ENCODE results near the gene SCAMP1. TPM values are rescaled to one million over a fixed set of nuclear protein-coding genes. Genes with fewer than 3 reads are reported as not detected.

SCAMP1 gene
- polyA plus RNA-seq, 1 of the 3 experiments (the other 2 are of a cell fraction) = 11.5 TPM

- no peak overlapping the region for H3K27ac ChIP-seq (ENCODE audit: low read depth in 2 of 2, low read length in 1 of 2)
- H3F3A ChIP-seq (replicated peaks; ENCODE audit: insufficient read depth) = no peaks in the 10 kb centered on the region
- TF ChIP-seq NFIC (IDR thresholded peaks at IDR 0.05; ENCODE audit: borderline replicate concordance) (no peak), GATA2 (CRISPR knock-in tag; IDR thresholded peaks at IDR 0.05) (no peak), FOSL2 (IDR thresholded peaks at IDR 0.05; ENCODE audit: borderline replicate concordance, low read depth) (no peak), USF2 (IDR thresholded peaks at IDR 0.05; ENCODE audit: borderline replicate concordance, low read depth, low read length) (no peak), POLR2AphosphoS5 (IDR thresholded peaks at IDR 0.05; ENCODE audit: low read depth, low read length) (no peak), MXI1 (IDR thresholded peaks at IDR 0.05; ENCODE audit: low read depth, low read length) (no peak), CTCF (IDR thresholded peaks at IDR 0.05) (no peak), EP300 (IDR thresholded peaks at IDR 0.05; ENCODE audit: borderline replicate concordance in 1 of 2, low read depth in 1 of 2, low read length in 1 of 2) (no peak), MEF2A (IDR thresholded peaks at IDR 0.05; ENCODE audit: borderline replicate concordance, low read depth) (no peak)
- peaks cover 10% of the 10 kb centered on the region for H3K79me2 ChIP-seq (ENCODE audit: insufficient read depth)
- no peak overlapping the region for H2AFZ ChIP-seq (ENCODE audit: low read depth)
- ChIA-PET POLR2A (no interaction called here), CTCF (no interaction called here)
- H3K4me2 ChIP-seq = no peak overlapping the region
- H3K4me3 ChIP-seq (ENCODE audit: low read depth in 2 of 2, low read length in 1 of 2) = no peak overlapping the region
- 96% methylated on average over 4 of the region's 4 CpGs for WGBS (ENCODE audit: low lambda C conversion rate)
- no peaks in the 10 kb centered on the region for H4K20me1 ChIP-seq (ENCODE audit: insufficient read depth)
- DNase-seq = no peak
- H3K36me3 ChIP-seq (replicated peaks in 1 of 2; ENCODE audit: control insufficient read depth in 1 of 2, insufficient read depth in 2 of 2, low read length in 1 of 2) = peaks cover 12 to 23% of the 10 kb centered on the region in 2 experiments
- H3K9me3 ChIP-seq = no peaks in the 10 kb centered on the region
- H3K27me3 ChIP-seq (ENCODE audit: insufficient read depth) = no peaks in the 10 kb centered on the region
- H3K9ac ChIP-seq = no peak overlapping the region
- H3K4me1 ChIP-seq (ENCODE audit: control insufficient read depth in 1 of 2, insufficient read depth in 2 of 2, low read depth in 1 of 2, low read length in 1 of 2) = peaks cover 0 to 1% of the 10 kb centered on the region in 2 experiments; a peak in 1 of 4 replicates
- H3K9me2 ChIP-seq = no peaks in the 10 kb centered on the region
These were observed 6.9 kb upstream of the SCAMP1 start for GRCh38 chr5:78353520-78353919.

- POLR2A ChIA-PET = no interaction called here
These were observed 6.2 kb upstream of the SCAMP1 start for GRCh38 chr5:78354066-78354670.

More at GRCh38 chr5:78354066-78354670, 6.2 kb upstream of the SCAMP1 start:
- H4K20me1 ChIP-seq (ENCODE audit: insufficient read depth) = no peaks in the 10 kb centered on the region
- no peak overlapping the region for H3K4me2 ChIP-seq
- peaks cover 17% of the 10 kb centered on the region for H3K79me2 ChIP-seq (ENCODE audit: insufficient read depth)
- H3K9ac ChIP-seq = no peak overlapping the region
- H2AFZ ChIP-seq (ENCODE audit: low read depth) = no peak overlapping the region
- no peaks in the 10 kb centered on the region for H3K9me3 ChIP-seq
- DNase-seq = no peak
- H3K27me3 ChIP-seq (ENCODE audit: insufficient read depth) = no peaks in the 10 kb centered on the region
- TF ChIP-seq POLR2AphosphoS5 (IDR thresholded peaks at IDR 0.05; ENCODE audit: low read depth, low read length) = no peak
- TF ChIP-seq FOXJ3 (CRISPR knock-in tag; IDR thresholded peaks at IDR 0.05) = no peak
- no peak for TF ChIP-seq MEF2A (IDR thresholded peaks at IDR 0.05; ENCODE audit: borderline replicate concordance, low read depth)
- no peak for TF ChIP-seq NRF1 (IDR thresholded peaks at IDR 0.05; ENCODE audit: low read depth, low read length)
- no peak for TF ChIP-seq TEAD4 (IDR thresholded peaks at IDR 0.05; ENCODE audit: borderline replicate concordance, insufficient read depth)
- peaks cover 12 to 24% of the 10 kb centered on the region in 2 experiments for H3K36me3 ChIP-seq (replicated peaks in 1 of 2; ENCODE audit: control insufficient read depth in 1 of 2, insufficient read depth in 2 of 2, low read length in 1 of 2)
- no peak overlapping the region for H3K4me3 ChIP-seq (ENCODE audit: low read depth in 2 of 2, low read length in 1 of 2)
- no peaks in the 10 kb centered on the region for H3K9me2 ChIP-seq
- CTCF ChIA-PET = no interaction called here
- peaks cover 0 to 7% of the 10 kb centered on the region in 2 experiments; a peak in 1 of 4 replicates for H3K4me1 ChIP-seq (ENCODE audit: control insufficient read depth in 1 of 2, insufficient read depth in 2 of 2, low read depth in 1 of 2, low read length in 1 of 2)
- H3F3A ChIP-seq (replicated peaks; ENCODE audit: insufficient read depth) = no peaks in the 10 kb centered on the region
- WGBS (ENCODE audit: low lambda C conversion rate) = 94% methylated on average over 4 of the region's 4 CpGs
- no peak overlapping the region for H3K27ac ChIP-seq (ENCODE audit: low read depth in 2 of 2, low read length in 1 of 2)
